Neural progenitor cell (in vitro differentiated cells): ENCODE data around the gene EGLN3.

ENCODE experiments used
- CTCF ChIP-seq: fragments of 200-600 bp; sonication (generic); IDR thresholded peaks from 2 replicates; pipeline ENCODE4 v1.5.1; 2017; ENCODE audit warnings: antibody characterized with exemption, mild to moderate bottlenecking
- EZH2 ChIP-seq: fragments of 200-600 bp; sonication (generic); IDR thresholded peaks from 2 replicates; pipeline ENCODE4 v1.6.1; 2017; ENCODE audit warnings: antibody characterized with exemption, mild to moderate bottlenecking, moderate library complexity

DNA sequence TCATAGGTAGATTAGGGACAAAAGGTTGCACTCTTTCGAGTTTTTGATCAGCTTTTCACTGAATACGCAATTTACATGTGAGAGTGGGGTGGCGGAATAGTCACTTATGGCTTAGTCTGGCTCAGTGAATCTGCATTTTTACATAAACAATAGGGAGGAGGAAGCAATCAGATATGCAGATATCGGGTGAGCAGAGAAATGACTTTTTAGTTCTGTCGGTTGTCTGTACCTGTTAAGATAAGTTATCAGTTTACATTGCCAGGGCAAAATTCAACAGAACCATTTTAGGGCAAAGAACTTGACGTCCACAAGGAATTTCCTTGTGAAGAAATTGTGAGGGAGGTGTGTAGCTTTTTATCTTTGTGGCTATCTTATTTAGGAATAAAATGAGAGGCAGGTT, 15.4 kb upstream of the EGLN3 start:
- no peak for TF ChIP-seq CTCF
- no peak for TF ChIP-seq EZH2
